HG02973 (cell line): ENCODE data around the gene CENPA.
"Not testable (repeated sequence)": the region's sequence is repeated elsewhere in the genome, so short reads cannot be mapped to it uniquely, and the experiment has no call there.

Source experiments
- ATAC-seq: cut with Tn5 transposase; IDR thresholded peaks from one replicate; pipeline ENCODE4 v1.9.1; 2021; ENCODE audit warnings: moderate library complexity; ENCODE audit not compliant: unreplicated experiment

CENPA gene

DNA sequence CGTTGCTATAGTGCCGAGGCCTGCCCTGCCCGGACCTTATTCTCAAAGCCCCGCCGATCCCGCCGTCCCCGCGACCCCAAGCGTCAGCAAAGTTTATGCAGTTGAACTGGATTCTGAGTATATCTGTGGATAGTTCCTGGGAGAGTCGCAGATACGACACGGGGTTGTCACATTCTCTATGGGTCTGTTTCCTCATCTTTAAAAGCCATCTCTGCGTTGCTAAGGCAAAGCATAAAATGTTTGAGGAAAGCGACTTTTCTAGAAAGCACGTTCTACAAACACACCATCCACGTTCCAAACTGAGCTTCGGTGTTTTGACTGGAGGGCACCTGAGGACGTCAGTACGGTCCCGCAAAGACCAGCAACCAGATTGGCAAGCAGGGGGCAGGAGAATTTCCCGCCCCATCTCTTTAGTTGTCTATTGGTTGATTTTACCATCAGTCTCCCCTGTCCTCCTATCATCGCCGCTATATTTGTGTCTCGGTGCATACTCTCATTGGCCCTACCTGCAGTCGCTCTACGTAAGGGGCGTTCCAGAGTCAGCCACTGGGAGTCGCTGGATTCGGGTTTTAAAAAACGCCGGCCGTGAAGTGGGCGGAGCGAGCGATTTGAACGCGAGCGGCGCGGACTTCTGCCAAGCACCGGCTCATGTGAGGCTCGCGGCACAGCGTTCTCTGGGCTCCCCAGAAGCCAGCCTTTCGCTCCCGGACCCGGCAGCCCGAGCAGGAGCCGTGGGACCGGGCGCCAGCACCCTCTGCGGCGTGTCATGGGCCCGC is at the start of gene CENPA:
Gene CENPA (plus strand): TSS at position 626 of the 776 bp plus-strand sequence. CDS start 141 bp downstream, at position 767.
- ATAC-seq = peak; percentile 95

DNA sequence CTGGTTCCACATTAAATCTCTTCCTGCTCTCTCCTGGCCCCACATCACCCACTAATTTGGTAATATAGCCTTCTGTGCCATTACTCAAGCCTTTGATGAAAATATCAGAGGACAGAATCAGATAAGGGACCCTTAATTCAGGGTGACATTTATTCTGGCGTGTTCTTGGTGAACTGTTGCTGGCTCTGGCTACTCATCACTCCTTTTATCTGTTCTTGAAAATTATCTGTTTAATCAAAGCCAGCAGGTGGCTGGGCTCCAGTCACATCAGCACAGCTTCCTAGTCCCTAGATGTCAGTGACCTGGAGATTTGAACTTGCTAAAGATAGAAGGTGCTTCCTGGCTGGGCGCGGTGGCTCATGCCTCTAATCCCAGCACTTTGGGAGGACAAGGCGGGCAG is 48.6 kb upstream of the CENPA start:
- ATAC-seq = no peak

DNA sequence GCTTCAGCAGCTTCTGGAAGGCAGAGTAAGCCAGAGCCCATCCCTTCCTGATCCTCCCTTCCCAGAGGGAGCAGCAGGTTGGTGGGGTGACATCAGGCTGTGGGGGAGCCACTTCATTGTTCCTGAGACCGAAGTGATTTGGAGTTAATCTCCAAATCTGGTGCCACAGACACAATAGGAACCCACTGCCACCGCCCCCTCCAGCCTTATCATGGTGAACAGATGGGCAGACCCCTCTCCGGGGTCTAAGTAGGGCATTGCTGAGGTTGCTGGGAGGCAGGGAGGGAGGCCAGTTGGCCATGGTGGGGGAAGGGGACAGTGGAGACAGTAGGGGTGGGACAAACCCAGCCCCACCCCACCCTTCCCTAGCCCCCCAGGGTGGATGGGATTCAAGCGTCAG is 47.4 kb upstream of the CENPA start:
- no peak for ATAC-seq

DNA sequence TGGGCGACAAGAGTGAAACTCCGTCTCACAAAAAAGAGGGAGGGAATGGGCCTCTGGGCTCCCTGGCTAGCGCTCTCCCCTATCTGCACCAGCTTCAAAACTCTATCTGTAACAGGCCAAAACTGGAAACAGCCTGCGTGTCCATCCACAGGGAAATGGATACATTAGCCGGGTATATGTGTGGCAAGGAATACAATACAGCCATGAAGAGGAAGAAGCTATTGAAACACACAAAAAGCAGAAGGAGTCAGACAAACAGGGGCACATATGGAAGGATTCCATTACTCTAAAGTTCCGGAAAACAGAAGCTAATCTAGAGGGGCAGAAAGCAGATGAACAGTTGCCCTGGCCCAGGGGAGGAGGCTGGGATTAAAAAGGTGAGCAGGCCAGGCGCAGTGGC is 46.3 kb upstream of the CENPA start:
- no peak for ATAC-seq

DNA sequence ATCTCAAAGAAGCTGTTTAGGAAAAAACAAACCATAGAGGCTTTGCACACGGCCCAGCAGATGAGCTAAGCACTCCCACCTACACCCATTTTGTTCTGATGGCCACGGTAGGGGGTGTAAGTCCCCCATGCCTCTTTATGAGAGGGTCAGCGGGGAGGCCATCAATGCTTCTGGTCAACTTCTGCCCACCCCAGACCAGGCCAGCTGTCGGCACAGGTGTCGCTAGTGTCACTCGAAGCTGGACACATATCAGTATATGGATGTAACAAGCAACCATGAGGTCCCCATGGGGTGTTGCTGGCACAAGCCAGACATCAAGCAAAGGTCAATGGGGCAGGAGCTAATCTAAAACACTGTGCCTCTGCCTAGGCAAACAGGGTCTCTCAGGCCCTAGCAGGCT is 45.5 kb upstream of the CENPA start:
- ATAC-seq = no peak

DNA sequence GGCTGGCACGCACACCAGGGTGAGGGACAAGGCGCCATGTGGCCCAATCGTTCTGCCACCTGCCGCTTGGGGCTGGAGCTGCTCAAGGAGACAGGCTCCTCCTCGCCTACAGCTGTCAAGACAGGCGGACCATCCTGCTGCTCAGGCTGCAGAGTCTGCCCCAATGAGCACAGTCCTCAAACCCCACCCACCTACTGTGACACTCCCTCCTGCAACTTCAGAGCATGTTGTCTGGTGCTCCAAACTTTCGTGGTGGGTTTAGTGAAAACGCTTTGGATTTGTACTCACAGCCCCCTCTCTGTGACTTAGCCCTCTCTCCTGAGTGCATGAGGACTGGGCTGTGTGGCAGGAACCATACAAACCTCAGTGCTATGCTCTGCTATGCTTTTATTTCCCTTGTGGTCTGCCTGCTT is 45.0 kb upstream of the CENPA start:
- no peak for ATAC-seq

DNA sequence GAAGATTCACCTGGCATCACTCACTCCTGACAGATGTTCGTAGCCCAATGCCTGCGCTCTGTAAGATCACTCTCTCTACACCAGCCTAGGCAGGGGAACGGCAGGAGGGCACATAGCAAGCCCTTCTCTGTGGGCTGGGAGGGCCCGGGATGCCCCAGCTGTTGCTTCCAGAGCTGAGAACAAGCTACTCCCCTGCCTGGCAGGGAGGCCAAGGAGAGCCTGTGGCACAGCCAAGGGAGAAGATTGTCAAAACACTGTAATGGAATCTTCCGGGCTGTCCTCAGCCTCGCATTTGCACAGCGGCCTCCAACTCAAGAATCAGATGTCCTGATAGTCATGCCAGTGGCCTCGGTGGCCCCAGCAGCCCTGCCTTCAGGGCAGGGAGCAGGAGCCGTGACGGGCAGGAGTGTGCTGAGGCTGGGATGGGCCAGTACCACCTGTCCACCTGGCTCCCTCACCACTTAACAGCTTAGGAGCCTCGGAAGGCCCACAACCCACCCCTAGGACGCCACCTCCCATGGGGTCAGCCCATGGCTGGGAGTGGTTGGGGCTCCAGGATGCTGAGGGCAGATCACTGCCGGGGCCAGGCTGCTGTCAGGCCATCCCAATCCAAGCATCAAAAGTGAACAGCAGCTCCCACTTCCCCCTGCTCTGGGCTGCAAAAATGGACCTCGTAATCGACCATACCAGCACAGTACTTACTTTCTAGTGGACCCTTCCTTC is 43.6 kb upstream of the CENPA start:
- no peak for ATAC-seq

DNA sequence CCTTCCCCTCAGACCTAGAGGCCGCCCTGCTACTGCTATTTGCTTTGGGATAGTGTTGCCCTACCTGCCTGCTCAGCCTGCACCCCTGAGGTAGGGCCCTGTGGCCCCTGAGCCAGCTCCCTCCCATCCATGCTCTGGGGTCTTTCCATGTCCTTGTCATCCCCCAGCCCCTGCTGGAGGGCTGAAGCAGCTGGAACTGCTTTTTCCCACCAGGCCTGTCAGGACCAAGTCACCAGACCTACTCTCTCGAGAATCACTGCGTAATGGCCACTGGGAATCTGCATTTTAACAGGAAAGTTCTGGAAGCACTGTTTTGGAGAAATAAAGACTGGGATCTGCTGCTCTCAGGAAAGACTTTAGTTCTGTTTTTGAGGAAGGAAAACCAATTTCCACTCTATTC is 42.0 kb upstream of the CENPA start:
- no peak for ATAC-seq

DNA sequence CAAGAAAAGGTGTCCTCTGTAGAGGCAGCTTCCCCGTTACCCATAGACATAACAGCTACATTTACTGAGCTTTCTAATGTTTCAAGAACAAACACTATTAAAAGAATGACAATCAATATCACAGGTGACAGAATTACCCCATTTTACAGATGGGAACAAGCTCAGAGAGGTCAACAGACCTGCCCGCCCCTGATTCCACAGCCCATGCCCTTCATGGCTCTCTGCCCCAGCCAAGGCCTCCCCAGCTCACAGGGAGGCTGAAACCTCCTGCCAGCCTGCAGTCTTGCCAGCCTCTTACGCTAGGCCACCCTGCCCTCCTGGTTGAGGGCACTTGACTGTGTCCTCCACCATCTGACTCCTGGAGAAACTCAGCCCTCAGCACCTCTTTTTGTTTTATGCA is 40.9 kb upstream of the CENPA start:
- no peak for ATAC-seq

DNA sequence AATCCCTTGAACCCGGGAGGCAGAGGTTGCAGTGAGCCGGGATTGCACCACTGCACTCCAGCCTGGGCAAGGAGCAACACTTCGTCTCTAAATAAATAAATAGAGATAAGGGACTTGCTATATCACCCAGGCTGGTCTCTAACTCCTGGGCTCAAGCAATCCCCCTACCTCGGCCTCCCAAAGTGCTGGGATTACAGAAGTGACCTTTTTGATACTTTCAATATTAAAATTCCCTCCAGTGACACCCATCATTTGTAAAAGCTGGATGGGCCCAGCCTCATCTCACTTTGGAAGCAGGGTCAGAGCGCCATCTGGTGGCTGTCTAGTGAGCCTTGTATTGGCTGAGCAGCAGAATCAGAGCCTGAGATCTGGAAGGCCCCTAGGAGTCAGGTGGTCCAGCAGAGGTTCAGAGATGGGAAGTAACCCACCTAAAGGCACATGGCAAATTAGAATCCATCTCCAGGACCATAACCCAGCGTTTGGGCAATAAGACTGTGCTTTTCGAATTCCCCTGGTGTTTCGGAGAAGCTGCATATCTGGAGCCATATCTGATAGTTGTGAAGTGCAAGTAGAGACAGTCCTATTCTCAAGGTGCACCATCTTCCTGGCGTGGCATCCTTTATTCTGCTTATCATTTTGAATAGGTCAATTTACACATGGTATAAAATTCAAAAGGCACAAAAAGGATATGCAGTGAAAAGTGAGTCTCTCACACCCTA is 40.1 kb upstream of the CENPA start:
- ATAC-seq = no peak

DNA sequence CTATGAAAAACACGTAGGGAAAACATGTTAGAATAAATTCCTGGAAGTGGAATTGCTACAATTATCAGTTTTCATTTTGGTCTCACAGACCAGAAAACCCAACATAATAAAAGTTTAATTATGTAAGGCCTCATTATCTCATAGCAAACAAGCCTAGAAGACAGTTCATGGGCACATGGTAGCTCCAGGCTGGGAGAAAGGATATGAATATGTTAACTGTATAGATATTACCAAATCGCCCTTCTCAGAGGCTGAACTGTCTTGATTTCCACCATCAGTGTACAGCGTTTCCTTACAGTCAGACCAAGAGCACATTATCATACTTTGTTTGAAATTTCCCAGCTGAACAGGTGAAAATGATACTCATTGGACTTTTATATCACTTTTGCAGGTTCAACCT is 38.9 kb upstream of the CENPA start:
- ATAC-seq = no peak

DNA sequence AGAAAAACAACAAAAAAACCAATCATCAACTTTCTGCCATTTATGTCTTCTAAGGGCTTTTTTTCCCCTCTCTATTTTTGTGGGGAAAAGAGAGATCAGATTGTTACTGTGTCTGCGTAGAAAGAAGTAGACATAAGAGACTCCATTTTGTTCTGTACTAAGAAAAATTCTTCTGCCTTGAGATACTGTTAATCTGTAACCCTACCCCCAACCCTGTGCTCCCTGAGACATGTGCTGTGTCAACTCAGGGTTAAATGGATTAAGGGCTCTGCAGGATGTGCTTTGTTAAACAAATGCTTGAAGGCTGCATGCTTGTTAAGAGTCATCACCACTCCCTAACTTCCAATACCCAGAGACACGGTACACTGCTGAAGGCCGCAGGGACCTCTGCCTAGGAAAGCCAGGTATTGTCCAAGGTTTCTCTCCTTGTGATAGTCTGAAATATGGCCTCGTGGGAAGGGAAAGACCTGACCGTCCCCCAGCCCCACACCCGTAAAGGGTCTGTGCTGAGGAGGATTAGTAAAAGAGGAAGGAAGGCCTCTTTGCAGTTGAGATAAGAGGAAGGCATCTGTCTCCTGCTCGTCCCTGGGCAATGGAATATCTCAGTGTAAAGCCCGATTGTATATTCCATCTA is 36.0 kb upstream of the CENPA start:
- ATAC-seq = not testable (repeated sequence)

DNA sequence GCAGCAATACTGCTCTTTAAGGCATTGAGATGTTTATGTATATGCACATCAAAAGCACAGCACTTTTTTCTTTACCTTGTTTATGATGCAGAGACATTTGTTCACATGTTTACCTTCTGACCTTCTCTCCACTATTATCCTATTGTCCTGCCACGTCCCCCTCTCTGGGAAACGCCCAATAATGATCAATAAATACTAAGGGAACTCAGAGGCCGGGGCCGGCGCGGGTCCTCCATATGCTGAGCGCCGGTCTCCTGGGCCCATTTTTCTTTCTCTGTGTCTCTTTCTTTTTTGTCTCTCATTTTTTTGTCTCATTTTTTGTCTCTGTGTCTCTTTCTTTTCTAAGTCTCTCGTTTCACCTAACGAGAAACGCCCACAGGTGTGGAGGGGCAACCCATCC is 35.4 kb upstream of the CENPA start:
- not testable (repeated sequence) for ATAC-seq

DNA sequence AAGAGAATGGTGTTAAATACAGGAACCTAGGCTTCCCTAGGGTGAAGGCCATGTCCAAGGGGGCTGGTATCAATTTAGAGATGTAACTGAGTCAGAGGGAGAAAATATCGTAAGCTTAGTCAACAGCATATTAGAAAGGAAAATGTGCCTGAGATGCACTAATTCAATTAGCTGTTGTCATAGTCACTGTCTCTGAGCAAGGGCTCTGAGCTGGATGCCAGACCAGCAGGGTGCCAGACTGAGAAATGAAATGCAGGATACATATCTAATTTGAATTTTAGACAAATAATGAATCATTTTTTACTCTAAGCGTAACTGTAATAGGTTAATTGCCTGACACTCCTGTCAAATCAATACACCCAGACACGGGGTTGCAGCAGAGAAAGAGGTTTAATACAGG is 33.2 kb upstream of the CENPA start:
- ATAC-seq = no peak

DNA sequence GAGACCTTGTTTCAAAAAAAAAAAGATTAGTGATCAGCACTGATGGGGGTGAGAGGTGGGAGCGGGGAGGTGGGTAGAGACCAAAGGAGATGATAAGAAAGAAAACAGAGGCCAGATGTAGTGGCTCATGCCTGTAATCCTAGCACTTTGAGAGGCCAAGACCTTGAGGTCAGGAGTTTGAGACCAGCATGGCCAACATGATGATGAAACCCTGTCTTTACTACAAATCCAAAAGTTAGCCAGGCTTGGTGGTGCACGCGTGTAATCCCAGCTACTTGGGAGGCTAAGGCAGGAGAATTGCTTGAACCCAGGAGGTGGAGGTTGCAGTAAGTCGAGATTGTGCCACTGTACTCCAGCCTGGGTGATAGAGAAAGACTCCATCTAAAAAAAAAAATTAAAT is 31.3 kb upstream of the CENPA start:
- ATAC-seq = no peak

DNA sequence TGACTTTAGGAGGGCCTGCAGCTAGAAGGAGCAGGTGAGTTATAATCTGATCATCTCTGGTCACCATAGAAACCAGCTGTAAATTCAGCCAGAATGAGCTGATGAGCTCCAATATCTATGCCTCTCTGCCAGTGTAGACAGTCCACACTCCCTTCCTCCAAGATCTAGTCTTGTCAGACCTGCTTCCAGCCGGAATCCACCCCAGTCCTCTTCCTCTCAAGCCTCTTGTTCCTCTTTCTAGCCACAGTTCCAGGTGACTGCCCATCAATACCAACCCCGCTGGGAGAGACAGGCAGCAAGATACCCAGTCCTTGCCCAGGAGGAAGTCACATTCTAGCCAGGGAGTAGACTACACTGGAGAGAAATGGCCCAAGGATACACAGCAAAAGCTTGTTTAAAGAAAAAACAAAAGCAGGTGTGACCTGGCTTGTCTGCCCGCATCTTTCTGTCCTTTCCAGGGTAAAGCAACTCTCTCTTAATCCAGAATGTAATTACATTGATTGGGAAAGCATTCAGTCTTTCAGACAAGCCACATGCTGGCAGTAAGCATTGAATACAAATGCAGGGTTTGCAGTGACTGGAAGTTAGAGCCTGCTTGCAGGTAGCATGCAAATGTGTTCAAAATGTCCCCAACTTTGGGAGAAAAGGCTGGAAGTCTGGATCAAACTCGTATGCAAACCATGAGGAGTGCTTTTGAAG is 30.7 kb upstream of the CENPA start:
- ATAC-seq = no peak

DNA sequence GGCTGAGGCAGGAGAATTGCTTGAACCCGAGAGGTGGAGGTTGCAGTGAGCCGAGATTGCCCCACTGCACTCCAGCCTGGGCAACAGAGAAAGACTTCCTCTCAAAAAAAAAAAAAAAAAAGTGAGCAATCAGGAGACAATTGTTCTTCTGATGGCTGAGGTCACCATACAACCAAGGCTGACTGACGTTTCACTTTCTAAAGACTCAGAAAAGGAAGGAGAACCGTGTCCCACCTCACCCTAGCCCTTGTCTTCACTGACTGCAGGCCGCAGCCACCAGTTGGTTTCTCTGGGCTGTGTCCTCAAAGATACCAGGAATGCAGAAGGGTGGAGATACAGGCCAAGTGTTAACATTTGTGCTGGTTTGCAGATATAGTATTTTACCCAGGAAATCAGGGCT is 29.5 kb upstream of the CENPA start:
- no peak for ATAC-seq

DNA sequence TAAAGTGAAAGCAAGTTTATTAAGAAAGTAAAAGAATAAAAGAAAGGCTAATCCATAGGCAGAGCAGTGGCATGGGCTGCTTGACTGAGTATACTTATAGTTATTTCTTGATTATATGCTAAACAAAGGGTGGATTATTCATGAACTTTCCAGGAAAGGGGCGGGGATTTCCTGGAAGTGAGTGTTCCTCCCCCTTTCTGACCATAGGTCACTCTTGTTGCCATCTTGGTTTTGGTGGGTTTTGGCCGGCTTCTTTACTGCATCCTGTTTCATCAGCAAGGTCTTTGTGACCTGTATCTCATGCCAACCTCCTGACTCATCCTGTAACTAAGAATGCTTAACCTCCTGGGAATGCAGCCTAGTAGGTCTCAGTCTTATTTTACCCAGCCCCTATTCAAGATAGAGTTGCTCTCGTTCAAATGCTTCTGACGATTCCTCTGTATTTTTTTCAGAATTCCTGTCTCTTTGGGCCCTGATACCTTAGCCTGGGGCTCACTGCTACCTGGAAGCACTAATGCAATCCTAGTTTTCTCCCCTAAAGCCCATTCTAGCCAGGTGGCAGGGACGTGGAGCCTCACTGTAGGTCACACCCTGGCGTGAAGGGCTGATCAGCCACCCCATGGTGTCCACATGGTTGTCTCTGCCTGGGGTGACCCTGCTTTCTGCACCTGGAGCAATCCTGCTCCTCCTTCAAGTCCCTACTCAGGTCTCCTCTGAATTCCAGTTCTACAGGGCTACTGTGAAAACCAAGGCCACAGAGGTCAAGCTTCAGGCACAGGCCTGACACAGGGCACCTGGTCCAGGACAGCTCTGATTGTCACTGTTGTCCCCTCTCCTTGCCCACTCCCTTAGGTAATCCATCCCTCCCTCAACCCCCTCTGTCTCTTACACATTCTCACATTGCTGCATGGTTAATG is 27.7 kb upstream of the CENPA start:
- no peak for ATAC-seq

DNA sequence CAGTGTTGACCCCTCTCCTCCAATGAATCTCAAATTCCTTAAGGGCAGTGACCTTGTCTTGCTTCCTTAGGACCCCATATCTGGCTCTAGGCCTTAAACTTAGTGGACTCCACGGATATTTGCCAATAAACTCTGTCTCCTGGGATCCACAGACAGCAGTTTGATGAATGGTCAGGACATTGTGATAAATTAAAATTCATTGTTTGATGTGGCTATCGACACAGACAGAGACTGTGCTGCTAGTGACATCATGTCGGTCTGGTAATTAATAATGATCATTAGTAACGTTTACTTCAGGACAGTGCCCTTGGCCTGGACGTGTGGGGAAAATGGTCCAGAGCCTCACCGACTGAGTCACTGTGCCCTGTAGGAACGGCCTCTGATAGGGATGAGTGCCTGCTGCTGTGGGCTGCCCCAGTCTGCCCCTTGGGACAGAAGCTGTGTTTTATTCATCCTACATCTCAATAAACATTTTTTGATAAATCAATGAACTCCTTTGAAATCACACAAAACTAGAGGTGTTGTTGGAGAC is 27.0 kb upstream of the CENPA start:
- no peak for ATAC-seq
